ENCODE results near the gene PAK5. TPM values are rescaled to one million over a fixed set of nuclear protein-coding genes. Genes with fewer than 3 reads are reported as not detected.

The PAK5 gene
- total RNA-seq, 4 donors from 2014 or later, result not detected

DNA sequence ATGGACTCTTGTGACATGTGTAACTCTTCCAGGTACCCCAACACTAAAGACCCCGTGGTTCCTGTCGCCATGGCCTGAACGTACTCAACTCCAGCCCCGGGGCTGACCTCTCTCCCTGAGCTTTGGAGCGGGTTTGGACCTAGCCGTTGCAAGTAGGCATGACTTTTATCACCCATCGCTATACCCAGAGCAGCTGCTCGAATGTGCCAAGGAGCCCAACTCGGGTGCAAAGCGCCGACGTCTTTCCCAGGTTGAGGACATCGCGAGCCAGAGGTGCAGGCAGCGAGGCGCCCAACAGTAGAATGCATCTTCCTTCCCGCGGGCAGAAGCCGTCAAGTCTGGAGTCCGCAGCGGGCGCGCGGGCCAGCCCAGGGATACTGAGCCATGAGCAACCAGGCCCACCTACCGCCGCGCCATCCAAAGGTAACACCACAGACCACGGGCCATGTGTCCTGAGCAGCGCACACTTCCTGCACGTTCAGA is 330.1 kb downstream of the PAK5 start:
- Histone ChIP-seq H3K4me1 (peaks cover 0 to 5% (median 0%) of the 10 kb centered on the region in 4 donors), H3K4me3 (no peak overlapping the region), H3K9me3 (no peaks in the 10 kb centered on the region), H3K27ac (no peak overlapping the region), H3K27me3 (peaks cover 92% of the 10 kb centered on the region), H3K36me3 (no peaks in the 10 kb centered on the region)
- TF ChIP-seq, protein P1, sequence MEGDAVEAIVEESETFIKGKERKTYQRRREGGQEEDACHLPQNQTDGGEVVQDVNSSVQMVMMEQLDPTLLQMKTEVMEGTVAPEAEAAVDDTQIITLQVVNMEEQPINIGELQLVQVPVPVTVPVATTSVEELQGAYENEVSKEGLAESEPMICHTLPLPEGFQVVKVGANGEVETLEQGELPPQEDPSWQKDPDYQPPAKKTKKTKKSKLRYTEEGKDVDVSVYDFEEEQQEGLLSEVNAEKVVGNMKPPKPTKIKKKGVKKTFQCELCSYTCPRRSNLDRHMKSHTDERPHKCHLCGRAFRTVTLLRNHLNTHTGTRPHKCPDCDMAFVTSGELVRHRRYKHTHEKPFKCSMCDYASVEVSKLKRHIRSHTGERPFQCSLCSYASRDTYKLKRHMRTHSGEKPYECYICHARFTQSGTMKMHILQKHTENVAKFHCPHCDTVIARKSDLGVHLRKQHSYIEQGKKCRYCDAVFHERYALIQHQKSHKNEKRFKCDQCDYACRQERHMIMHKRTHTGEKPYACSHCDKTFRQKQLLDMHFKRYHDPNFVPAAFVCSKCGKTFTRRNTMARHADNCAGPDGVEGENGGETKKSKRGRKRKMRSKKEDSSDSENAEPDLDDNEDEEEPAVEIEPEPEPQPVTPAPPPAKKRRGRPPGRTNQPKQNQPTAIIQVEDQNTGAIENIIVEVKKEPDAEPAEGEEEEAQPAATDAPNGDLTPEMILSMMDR (IDR thresholded peaks at IDR 0.05), result no peak
- TF ChIP-seq EP300 (IDR thresholded peaks at IDR 0.05; ENCODE audit: low read depth) (no peak), POLR2AphosphoS5 (IDR thresholded peaks at IDR 0.05) (no peak), POLR2A (IDR thresholded peaks at IDR 0.05) (no peak)
- DNase-seq, result no peak
- 20% methylated on average over 25 of the region's 30 CpGs; no CpG with 5 or more reads in 1 of the 2 donors for WGBS, 2 donors (ENCODE audit: low coverage in 1 of 2)
- in situ Hi-C loops (cut with MboI; ENCODE audit: low pct_ligation_motif_present in 1 of 4, low pct_unique_long_range_greater_than_20kb in 1 of 4, low sequenced_read_pairs in 3 of 4), result loop anchor here in 1 of 4 donors (10.0 kb wide), 1 partner anchor 64 kb away; no protein-coding TSS in a partner anchor
- intact Hi-C loops (cut with DNase I; ENCODE audit: low total_unique reads), result no loop called here

DNA sequence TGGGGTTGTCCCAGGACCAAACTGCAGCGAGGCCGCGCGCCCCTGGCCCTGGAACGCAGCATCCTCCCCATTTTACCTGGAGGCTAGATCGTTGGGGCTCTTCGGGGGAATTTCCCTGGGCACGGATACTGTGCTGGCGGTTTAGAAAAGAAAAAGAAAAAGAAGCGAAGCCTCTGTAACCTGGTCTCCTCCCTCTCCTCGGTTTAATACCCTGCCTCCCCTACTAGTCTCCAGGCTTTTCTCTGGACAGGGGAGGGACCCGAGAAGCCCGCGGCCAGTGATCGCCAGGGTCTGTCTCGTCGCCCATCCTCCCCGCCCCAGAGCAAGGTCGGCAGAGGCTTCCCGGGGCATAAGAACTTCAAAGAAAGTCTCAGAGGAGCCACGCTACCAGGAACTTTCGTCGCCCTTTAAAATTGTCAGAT is 330.6 kb downstream of the PAK5 start:
- WGBS, 2 donors (ENCODE audit: low coverage in 1 of 2), result 14 to 18% methylated on average over 9 to 23 of the region's 23 CpGs
- TF ChIP-seq POLR2A (IDR thresholded peaks at IDR 0.05) (no peak), POLR2AphosphoS5 (IDR thresholded peaks at IDR 0.05) (no peak), EP300 (IDR thresholded peaks at IDR 0.05; ENCODE audit: low read depth) (no peak)
- TF ChIP-seq, protein P1 (IDR thresholded peaks at IDR 0.05), result no peak
- no peak overlapping the region for H3K4me3 ChIP-seq
- intact Hi-C loops (cut with DNase I; ENCODE audit: low total_unique reads), result no loop called here
- in situ Hi-C loops (cut with MboI; ENCODE audit: low pct_ligation_motif_present in 1 of 4, low pct_unique_long_range_greater_than_20kb in 1 of 4, low sequenced_read_pairs in 3 of 4), result loop anchor here in 1 of 4 donors (10.0 kb wide), 1 partner anchor 63 kb away; no protein-coding TSS in a partner anchor
- no peak overlapping the region for H3K27ac ChIP-seq
- H3K27me3 ChIP-seq, result peaks cover 87% of the 10 kb centered on the region
- no peak for DNase-seq
- H3K4me1 ChIP-seq, result peaks cover 0 to 5% (median 0%) of the 10 kb centered on the region in 4 donors
- no peaks in the 10 kb centered on the region for H3K36me3 ChIP-seq
- no peaks in the 10 kb centered on the region for H3K9me3 ChIP-seq

DNA sequence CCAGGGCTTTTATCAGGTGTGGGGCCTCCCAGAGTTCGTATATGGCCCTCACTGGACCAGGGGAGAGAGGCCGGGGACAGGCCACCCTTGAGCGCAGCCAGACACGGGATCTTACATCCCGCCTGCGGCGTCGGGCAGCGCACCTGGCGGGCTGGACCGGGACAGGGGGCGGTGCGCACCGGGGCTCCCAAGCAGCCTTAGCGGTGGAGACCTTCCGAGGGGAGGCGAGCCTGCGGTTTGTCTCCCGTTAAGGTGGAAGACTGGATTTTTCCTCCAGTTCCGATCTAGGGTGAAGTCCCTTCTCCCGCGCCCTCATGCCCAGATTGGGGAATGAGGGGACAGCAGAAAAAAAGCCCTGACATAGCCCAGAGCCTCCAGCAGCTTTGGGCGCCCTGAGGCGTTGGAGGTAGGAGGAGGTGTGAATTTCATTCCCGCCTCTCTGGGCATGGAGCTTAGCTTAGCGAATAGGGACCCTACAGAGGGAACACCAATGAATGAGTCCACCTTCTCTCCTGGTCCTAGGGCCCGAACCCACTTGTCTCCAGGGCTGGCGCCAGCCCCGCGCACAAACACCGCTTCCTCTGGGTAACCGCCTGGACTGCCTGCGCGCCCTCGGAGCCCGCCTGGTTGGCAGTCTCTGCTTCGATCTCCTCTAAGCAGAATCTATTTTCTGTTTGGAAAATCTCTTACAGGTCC is 331.2 kb downstream of the PAK5 start:
- no peak overlapping the region for H3K4me3 ChIP-seq
- TF ChIP-seq, protein P1 (IDR thresholded peaks at IDR 0.05), result no peak
- TF ChIP-seq POLR2AphosphoS5 (IDR thresholded peaks at IDR 0.05) (no peak), POLR2A (IDR thresholded peaks at IDR 0.05) (no peak)
- H3K27me3 ChIP-seq, result peaks cover 82% of the 10 kb centered on the region
- intact Hi-C loops (cut with DNase I; ENCODE audit: low total_unique reads), result no loop called here
- no peaks in the 10 kb centered on the region for H3K9me3 ChIP-seq
- in situ Hi-C loops (cut with MboI; ENCODE audit: low pct_ligation_motif_present in 1 of 4, low pct_unique_long_range_greater_than_20kb in 1 of 4, low sequenced_read_pairs in 3 of 4), result loop anchor here in 1 of 4 donors (10.0 kb wide), 1 partner anchor 63 kb away; no protein-coding TSS in a partner anchor
- H3K36me3 ChIP-seq, result no peaks in the 10 kb centered on the region
- H3K4me1 ChIP-seq, result peaks cover 0 to 5% (median 0%) of the 10 kb centered on the region in 4 donors
- WGBS, 2 donors (ENCODE audit: low coverage in 1 of 2), result 20% methylated on average over 37 of the region's 37 CpGs; no CpG with 5 or more reads in 1 of the 2 donors
- no peak overlapping the region for H3K27ac ChIP-seq
- no peak for DNase-seq

DNA sequence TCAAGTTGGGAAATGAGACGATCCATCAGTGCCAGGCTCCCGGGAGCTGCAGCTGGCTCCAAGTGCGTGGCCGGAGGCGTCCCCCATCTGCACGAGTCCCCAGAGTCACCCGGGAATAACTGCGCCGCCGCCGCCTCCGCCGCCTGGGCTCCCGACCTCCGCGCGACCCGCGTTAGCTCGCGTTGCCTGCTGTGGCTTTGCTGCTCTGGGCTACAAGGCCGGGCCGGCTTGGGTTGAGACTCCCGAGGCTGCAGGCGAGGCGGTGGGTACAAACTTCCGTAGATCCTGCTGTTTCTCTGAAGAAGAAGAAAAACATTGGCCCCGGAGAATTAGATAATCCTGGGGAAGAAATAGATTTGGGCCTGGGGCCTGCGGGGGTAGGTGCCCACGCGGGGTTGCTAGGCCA is 331.9 kb downstream of the PAK5 start:
- no peak overlapping the region for H3K4me3 ChIP-seq
- in situ Hi-C loops (cut with MboI; ENCODE audit: low pct_ligation_motif_present in 1 of 4, low pct_unique_long_range_greater_than_20kb in 1 of 4, low sequenced_read_pairs in 3 of 4), result loop anchor here in 1 of 4 donors (10.0 kb wide), 1 partner anchor 62 kb away; no protein-coding TSS in a partner anchor
- H3K4me1 ChIP-seq, result peaks cover 0 to 5% (median 0%) of the 10 kb centered on the region in 4 donors
- H3K27me3 ChIP-seq, result peaks cover 74% of the 10 kb centered on the region
- no peak for DNase-seq
- H3K27ac ChIP-seq, result no peak overlapping the region
- intact Hi-C loops (cut with DNase I; ENCODE audit: low total_unique reads), result no loop called here
- H3K9me3 ChIP-seq, result no peaks in the 10 kb centered on the region
- TF ChIP-seq EP300 (IDR thresholded peaks at IDR 0.05; ENCODE audit: low read depth) (no peak), POLR2A (IDR thresholded peaks at IDR 0.05) (no peak)
- TF ChIP-seq, protein P1 (IDR thresholded peaks at IDR 0.05), result no peak
- H3K36me3 ChIP-seq, result no peaks in the 10 kb centered on the region
- 29% methylated on average over 31 of the region's 31 CpGs; no CpG with 5 or more reads in 1 of the 2 donors for WGBS, 2 donors (ENCODE audit: low coverage in 1 of 2)
